ENCODE measurements around the gene DMPK.
A peak's percentile ranks its signal among the peaks of the same experiment; 100 is the strongest.

Gene DMPK, protein sequence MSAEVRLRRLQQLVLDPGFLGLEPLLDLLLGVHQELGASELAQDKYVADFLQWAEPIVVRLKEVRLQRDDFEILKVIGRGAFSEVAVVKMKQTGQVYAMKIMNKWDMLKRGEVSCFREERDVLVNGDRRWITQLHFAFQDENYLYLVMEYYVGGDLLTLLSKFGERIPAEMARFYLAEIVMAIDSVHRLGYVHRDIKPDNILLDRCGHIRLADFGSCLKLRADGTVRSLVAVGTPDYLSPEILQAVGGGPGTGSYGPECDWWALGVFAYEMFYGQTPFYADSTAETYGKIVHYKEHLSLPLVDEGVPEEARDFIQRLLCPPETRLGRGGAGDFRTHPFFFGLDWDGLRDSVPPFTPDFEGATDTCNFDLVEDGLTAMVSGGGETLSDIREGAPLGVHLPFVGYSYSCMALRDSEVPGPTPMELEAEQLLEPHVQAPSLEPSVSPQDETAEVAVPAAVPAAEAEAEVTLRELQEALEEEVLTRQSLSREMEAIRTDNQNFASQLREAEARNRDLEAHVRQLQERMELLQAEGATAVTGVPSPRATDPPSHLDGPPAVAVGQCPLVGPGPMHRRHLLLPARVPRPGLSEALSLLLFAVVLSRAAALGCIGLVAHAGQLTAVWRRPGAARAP

GRCh38 chr19:45782162-45782691 is at the start of gene DMPK:
Gene DMPK, minus strand, starts transcription at chr19:45782490. Its CDS starts 138 bp downstream, at chr19:45782352.
- DNase-seq = no peak

DNA sequence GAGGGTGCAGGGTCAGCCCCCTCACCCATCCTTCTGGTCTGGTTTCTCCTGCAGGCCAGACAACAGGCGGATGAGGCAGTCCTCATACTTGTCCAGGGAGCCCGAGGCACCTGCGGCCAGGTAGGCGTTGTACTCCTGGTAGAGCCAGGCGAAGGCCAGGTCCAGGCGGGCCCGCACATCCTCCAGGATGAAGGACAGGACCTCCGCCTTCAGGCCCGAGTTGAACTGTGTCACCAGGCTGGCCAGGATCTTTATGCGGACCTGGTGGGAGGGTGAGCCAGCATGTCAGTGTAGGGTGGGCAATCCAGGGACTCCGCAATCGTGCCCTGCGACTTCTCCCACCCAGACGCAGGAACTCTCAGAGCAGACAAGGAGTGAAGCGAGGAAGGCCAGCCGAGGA is 46.7 kb upstream of the DMPK start:
- no peak for DNase-seq

DNA sequence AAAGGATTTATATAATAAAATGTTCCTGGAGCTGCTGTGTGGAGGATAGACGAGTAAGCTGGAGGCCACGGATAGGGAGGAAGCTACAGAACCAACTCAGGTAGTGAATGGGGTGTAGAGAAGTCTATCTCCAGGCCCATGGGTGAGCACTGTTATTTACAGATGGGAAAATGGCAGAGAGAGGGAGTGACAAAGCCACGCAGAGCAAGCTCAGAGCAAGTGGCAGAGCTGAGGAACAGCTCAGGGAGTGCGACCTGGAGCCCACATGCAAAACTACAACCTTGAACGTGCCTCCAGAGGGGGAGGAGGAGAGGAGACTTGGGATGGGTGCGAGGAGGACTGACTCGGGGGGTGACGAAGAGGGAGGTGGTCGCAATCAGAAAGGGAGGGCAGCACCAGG is 46.2 kb upstream of the DMPK start:
- DNase-seq = no peak

GRCh38 chr19:45827459-45828093 is 45.3 kb upstream of the DMPK start:
- no peak for DNase-seq

DNA sequence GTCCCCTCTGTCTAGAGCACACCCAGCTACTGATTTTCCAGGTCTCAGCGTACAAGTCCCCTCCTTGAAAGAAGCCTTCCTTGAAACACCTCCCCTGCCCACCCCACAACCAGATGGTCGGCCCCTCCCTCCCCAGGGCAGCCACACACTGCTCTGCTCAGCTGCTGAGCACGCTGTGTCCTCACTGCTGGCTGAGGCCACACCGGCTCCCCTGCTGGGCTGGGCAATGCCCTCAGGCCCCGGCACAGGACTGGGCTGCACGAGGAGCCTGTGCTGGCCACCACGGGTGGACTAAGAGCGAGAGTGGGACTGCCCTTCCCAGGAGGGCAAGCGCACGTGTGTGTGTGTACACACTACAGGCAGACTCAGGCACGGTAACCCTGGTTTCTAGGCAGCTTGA is 44.6 kb upstream of the DMPK start:
- no peak for DNase-seq

- no peak for DNase-seq
Measured at GRCh38 chr19:45825917-45826893, 43.9 kb upstream of the DMPK start.

DNA sequence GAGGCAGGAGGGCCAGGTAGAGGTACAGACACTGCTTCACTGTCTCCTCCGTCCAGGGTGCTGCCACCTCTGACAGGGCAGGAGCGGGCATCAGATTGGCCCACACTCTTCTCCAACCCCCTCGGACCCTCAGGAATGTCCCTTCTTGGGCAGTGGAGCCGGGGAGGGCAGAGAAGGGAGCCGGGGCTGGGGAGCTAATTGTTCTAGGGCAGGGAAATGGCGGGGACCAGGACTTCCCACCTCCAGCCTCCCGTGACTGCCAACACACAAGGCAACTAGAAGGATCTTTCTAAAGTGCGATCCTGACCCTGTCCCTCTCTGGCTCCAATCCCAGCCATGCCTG is 42.9 kb upstream of the DMPK start:
- DNase-seq = no peak

DNA sequence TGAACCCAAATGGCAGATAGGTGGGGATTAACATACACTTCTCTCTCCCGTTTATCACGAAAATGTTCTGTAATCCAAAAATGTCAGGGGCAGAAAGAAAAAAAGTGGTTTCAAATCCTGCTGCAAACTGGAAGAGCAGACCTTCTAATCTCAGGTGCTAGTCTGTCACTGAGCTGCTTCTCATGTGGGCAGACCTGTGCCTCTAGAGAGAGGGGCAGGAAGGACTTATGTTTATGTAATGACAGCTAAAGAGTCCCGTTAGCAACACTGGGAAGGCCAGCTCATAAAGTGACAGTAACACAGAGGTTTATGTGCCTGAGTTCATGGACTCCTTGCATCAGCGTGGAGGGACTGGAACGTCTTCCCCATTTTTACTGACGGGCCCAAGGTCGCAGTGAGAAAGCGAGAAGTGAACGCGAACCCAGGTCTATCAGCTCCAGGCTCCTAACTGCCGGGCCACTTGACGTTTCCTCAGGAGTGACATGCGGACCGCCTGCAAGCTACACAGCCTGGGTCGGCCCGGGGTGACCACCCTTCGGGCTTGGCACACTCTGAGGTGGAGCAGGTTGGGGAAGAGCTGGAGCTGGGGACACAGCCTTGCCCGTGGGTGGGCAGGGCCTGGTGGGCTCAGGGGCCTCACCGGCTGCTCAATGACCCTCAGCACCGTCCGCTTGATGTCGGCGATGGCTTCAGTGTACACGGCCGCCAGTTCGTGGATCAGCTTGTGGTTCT is 42.4 kb upstream of the DMPK start:
- DNase-seq = no peak

GRCh38 chr19:45824041-45824471 is 41.8 kb upstream of the DMPK start:
- peak in 1 of 2 experiments; percentile 18 for DNase-seq

DNA sequence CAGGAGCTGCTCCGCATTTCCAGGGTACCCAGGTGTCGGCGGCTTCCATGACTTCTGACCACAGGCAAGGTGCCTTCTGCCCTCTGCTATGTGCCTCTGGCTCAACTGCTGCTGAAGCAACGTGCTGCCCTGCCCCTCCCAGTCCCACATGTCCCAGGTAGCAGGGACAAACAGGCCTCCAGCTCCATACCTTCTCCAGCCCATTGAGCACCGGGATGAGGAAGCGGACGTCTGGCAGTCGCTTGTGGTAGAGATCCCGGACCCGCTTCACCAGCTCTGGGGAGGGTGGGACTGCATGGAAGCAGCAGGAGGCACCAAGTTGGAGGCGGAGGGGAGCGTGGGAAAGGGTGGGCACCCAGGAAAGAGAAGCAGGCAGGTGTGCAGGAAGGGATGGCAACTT is 40.9 kb upstream of the DMPK start:
- no peak for DNase-seq

DNA sequence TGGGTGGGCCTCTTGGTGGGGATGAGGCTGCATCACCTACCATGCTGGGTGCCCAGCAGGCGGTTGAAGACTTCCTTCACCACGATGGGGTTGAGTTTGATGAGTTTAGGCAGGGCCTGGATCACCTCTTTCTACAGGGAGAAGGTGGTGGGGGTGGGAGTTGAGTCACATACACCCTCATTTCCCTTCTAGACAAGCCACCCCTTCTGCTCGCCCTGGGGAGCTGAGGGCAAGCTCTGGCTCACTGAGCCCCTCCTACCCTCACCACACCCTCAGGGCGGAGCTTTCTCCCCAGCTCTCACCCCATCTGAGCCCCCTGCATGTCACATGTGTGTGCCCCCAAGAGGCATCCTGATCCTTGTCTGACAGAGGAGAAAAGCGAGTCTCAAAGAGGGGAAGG is 40.4 kb upstream of the DMPK start:
- DNase-seq = no peak

DNA sequence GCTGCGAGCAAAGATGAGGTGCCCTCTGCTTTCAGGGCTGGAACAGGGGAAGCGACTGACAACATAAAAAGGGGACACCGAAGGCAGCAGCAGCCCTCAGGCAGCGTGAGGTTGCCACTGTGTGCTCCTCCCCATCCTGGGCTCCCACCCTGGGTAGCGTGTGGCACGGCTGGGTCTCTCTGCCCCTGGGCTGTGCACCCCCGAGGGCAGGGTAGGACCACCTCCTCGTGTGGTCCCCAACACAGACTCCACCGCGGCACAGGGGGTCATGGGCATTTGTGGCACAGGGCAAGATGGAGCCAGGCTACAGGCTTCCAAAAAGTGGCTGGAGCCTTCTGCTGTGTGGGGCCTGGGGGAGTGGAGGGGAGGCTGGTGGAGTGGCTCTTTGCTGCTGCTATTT is 39.3 kb upstream of the DMPK start:
- no peak for DNase-seq

GRCh38 chr19:45821103-45821521 is 38.8 kb upstream of the DMPK start:
- no peak for DNase-seq

- no peak for DNase-seq
Measured at GRCh38 chr19:45820413-45821102, 38.3 kb upstream of the DMPK start.

GRCh38 chr19:45819769-45820168 is 37.5 kb upstream of the DMPK start:
- DNase-seq = no peak

- no peak for DNase-seq
Measured at GRCh38 chr19:45817725-45818301, 35.5 kb upstream of the DMPK start.

DNA sequence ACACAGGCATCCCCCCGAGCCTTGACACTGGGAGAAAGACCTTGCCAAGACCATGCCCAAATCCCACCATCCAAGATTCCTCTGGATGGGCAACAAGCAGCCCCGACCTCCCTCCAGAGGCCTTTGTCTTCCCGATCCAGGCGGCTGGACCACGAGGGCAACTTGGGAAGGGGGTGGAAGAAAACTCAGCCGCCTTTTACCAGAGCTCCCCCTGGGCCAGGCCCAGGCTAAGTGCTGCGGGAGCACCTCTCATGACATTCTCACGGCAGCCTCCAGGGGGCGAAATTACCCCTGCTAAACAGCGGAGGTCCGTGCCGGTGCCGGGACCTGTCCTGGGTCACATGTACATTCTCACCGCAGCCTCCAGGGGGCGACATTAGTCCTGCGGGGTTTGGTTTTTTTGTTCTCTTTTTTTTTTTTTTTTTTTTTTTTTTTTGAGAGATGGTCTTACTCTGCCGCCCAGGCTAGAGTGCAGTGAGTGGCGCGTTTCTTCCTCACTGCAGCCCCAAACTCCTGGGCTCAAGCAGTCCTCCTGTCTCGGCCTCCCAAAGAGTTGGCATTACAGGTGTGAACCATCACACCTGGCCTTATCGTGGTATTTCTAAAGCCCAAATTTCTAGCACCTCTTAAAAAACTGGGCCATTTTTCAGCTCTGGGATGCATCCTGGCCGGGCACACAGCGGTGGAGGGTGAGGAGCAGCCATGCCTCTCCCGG is 34.9 kb upstream of the DMPK start:
- DNase-seq = peak; percentile 87 to 94

DNA sequence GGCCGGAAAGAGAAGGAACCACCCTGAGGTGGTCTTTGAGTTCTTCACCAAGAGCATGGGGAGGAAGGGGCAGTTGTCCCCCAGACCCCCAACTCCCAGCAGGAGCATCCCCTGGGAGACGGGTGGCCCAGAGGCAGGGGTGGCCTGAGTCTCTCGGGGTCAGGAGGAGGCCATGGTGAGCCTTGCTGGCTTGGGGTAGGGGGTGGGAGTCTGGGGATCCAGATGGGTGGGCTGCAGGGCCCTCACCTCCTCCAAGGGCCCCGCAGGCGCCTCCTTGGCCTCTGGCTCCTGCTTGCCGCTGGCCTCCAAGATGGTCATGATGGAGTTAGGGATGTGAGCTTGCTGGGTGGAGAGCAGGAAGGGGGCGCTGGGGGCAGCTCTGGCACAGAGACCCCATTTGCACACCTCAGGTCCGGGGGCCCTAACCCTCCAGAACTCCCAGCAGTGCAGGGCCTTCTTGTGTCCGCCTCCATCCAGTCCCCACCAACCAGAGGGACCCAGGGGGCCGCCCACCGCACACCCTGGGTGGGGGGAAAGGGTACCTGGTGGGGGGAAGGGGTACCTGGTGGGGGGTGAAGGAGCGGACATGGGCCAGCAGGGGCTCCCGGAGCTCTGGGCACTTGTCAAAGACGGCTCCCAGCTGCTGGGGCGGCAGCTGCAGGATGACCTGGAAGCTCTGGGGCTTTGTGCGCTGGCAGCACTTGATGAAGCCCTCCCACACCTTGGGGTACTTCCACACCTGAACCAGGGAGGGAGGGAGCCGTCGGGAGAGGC is 34.1 kb upstream of the DMPK start:
- DNase-seq = no peak

- DNase-seq = no peak
Measured at GRCh38 chr19:45815481-45816216, 33.4 kb upstream of the DMPK start.
